ENCODE measurements around the gene SPP1. TPM values are rescaled to one million over a fixed set of nuclear protein-coding genes. Genes with fewer than 3 reads are reported as not detected.
A peak's percentile ranks its signal among the peaks of the same experiment; 100 is the strongest.

Gene SPP1
- total and polyA plus RNA-seq, 3 experiments from 2014 or later = 4.9 to 7.2 TPM; not detected in 1

- H3K27me3 ChIP-seq (ENCODE audit: insufficient read depth, low read length, poor library complexity, severe bottlenecking) = no peaks in the 10 kb centered on the region
- no peak for DNase-seq
- H3K9me3 ChIP-seq (ENCODE audit: low read length) = no peaks in the 10 kb centered on the region
- ChIA-PET CTCF (interaction anchor here (1.4 kb wide), 1 partner anchor 11 kb away, joined by 4 read pairs; no protein-coding TSS in a partner anchor), POLR2A (no interaction called here)
- Mint-ChIP-seq H3K4me3 (peak overlapping the region in 1 of 7 donors; percentile 8), H3K27ac (peak overlapping the region in 2 of 8 donors; percentile 2 to 29), H3K4me1 (peaks cover 37 to 52% (median 44%) of the 10 kb centered on the region in 3 donors), H3K27me3 (peaks cover 2 to 4% of the 10 kb centered on the region in 2 donors), H3K9me3 (no peaks in the 10 kb centered on the region), H3K36me3 (peaks cover 0 to 6% (median 2%) of the 10 kb centered on the region in 3 donors)
- H3K27ac ChIP-seq (ENCODE audit: low read depth, low read length) = no peak overlapping the region
- H3K36me3 ChIP-seq (ENCODE audit: insufficient read depth, low read length) = no peaks in the 10 kb centered on the region
- peaks cover 6% of the 10 kb centered on the region for H3K4me1 ChIP-seq (ENCODE audit: insufficient read depth, low read length)
- H3K4me3 ChIP-seq (ENCODE audit: low read length) = no peak overlapping the region
Measured at GRCh38 chr4:88010966-88011365, 35.5 kb downstream of the SPP1 start.

- H3K36me3 ChIP-seq (ENCODE audit: insufficient read depth, low read length) = no peaks in the 10 kb centered on the region
- Mint-ChIP-seq H3K36me3 (peaks cover 0 to 4% (median 2%) of the 10 kb centered on the region in 3 donors), H3K9me3 (no peaks in the 10 kb centered on the region), H3K27me3 (no peaks in the 10 kb centered on the region), H3K4me1 (peaks cover 28 to 46% (median 32%) of the 10 kb centered on the region in 3 donors), H3K27ac (no peak overlapping the region), H3K4me3 (no peak overlapping the region)
- ChIA-PET CTCF (no interaction called here), POLR2A (no interaction called here)
- no peaks in the 10 kb centered on the region for H3K27me3 ChIP-seq (ENCODE audit: insufficient read depth, low read length, poor library complexity, severe bottlenecking)
- no peak overlapping the region for H3K4me3 ChIP-seq (ENCODE audit: low read length)
- H3K4me1 ChIP-seq (ENCODE audit: insufficient read depth, low read length) = peaks cover 6% of the 10 kb centered on the region
- no peaks in the 10 kb centered on the region for H3K9me3 ChIP-seq (ENCODE audit: low read length)
- DNase-seq = no peak
- no peak overlapping the region for H3K27ac ChIP-seq (ENCODE audit: low read depth, low read length)
Measured at GRCh38 chr4:88012647-88013046, 37.1 kb downstream of the SPP1 start.

- Mint-ChIP-seq H3K9me3 (no peaks in the 10 kb centered on the region), H3K4me1 (peaks cover 16 to 38% (median 20%) of the 10 kb centered on the region in 3 donors), H3K4me3 (no peak overlapping the region), H3K27ac (no peak overlapping the region), H3K27me3 (no peaks in the 10 kb centered on the region), H3K36me3 (peaks cover 0 to 4% (median 1%) of the 10 kb centered on the region in 3 donors)
- Histone ChIP-seq H3K9me3 (ENCODE audit: low read length) (no peaks in the 10 kb centered on the region), H3K36me3 (ENCODE audit: insufficient read depth, low read length) (no peaks in the 10 kb centered on the region), H3K27me3 (ENCODE audit: insufficient read depth, low read length, poor library complexity, severe bottlenecking) (no peaks in the 10 kb centered on the region), H3K4me1 (ENCODE audit: insufficient read depth, low read length) (no peaks in the 10 kb centered on the region), H3K27ac (ENCODE audit: low read depth, low read length) (no peak overlapping the region), H3K4me3 (ENCODE audit: low read length) (no peak overlapping the region)
- CTCF ChIA-PET = interaction anchor here (1.3 kb wide), 1 partner anchor 13 kb away, joined by 4 read pairs; no protein-coding TSS in a partner anchor
- POLR2A ChIA-PET = no interaction called here
- no peak for DNase-seq
Measured at GRCh38 chr4:88014386-88014905, 38.9 kb downstream of the SPP1 start.

DNA sequence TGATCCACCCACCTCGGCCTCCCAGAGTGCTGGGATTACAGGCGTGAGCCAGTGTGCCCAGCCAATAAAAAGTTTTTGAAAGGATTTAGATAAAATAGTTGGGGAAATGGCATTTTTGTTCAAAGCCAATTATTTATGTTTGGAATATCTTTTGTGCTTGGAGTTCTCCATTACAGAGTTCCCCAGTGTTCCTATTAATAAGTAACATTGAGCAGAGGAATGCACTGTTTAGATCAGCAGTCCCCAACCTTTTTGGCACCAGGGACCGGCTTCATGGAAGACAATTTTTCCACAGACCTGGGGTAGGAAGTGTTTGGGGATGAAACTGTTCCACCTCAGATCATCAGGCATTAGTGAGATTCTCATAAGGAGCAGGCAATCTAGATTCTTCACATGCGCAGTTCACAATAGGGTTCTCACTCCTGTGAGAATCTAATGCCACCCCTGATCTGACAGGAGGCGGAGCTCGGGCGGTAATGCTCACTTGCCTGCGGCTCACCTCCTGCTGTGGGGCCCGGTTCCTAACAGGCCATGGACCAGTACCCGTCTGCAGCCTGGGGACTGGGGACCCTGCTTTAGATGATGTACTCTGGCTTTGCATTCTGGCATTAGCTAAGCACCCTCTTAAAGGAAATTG lies 40.3 kb downstream of the SPP1 start:
- CTCF ChIA-PET = no interaction called here
- H3K36me3 Mint-ChIP-seq = peaks cover 0 to 9% (median 7%) of the 10 kb centered on the region in 3 donors
- H3K4me1 Mint-ChIP-seq = peaks cover 10 to 31% (median 12%) of the 10 kb centered on the region in 3 donors
- H3K27me3 ChIP-seq (ENCODE audit: insufficient read depth, low read length, poor library complexity, severe bottlenecking) = no peaks in the 10 kb centered on the region
- H3K36me3 ChIP-seq (ENCODE audit: insufficient read depth, low read length) = no peaks in the 10 kb centered on the region
- no peak overlapping the region for H3K27ac ChIP-seq (ENCODE audit: low read depth, low read length)
- POLR2A ChIA-PET = no interaction called here
- H3K4me3 ChIP-seq (ENCODE audit: low read length) = no peak overlapping the region
- no peak overlapping the region for H3K27ac Mint-ChIP-seq
- no peaks in the 10 kb centered on the region for H3K4me1 ChIP-seq (ENCODE audit: insufficient read depth, low read length)
- no peaks in the 10 kb centered on the region for H3K9me3 ChIP-seq (ENCODE audit: low read length)
- DNase-seq = no peak
- no peaks in the 10 kb centered on the region for H3K9me3 Mint-ChIP-seq
- no peak overlapping the region for H3K4me3 Mint-ChIP-seq
- H3K27me3 Mint-ChIP-seq = no peaks in the 10 kb centered on the region

DNA sequence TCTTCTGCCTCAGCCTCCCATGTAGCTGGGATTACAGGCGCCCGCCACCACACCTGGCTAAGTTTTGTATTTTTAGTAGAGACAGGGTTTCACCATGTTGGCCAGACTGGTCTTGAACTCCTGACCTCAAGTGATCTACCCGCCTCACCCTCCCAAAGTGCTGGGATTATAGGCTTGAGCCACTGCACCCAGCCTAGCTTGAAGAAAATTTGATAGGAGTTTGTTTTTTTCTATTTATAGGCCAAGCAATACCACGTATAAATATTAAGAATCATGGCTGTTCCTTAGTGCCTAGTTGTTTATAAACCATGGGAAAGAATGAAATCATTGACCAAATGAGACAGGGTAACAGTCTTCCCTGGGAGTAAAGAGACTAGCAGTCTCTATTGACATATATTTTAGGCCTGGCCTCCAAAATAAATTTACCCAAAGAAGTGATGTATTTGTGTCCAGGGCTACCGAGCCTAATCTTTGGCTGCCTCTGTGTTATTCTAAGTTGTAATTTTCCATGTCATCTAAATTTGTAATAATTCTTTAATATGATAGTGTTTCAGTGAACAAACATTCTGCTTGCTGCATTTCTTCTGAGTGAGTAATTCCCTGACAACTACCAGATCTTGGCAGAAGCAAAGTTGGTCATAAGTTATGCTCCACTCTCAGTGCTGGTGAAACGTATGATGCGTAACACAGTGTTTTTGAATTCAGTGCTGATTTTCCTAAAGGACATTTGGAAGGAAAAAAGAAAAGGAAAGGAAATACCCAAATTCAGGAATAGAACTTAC lies 42.2 kb downstream of the SPP1 start:
- ChIA-PET CTCF (no interaction called here), POLR2A (no interaction called here)
- Histone ChIP-seq H3K4me3 (ENCODE audit: low read length) (no peak overlapping the region), H3K27me3 (ENCODE audit: insufficient read depth, low read length, poor library complexity, severe bottlenecking) (no peaks in the 10 kb centered on the region), H3K9me3 (ENCODE audit: low read length) (no peaks in the 10 kb centered on the region), H3K4me1 (ENCODE audit: insufficient read depth, low read length) (no peaks in the 10 kb centered on the region), H3K36me3 (ENCODE audit: insufficient read depth, low read length) (no peaks in the 10 kb centered on the region), H3K27ac (ENCODE audit: low read depth, low read length) (no peak overlapping the region)
- no peak overlapping the region for H3K27ac Mint-ChIP-seq
- no peaks in the 10 kb centered on the region for H3K9me3 Mint-ChIP-seq
- H3K4me1 Mint-ChIP-seq = peaks cover under 1 to 18% (median 7%) of the 10 kb centered on the region in 3 donors
- no peak for DNase-seq
- no peaks in the 10 kb centered on the region for H3K27me3 Mint-ChIP-seq
- peaks cover 3 to 18% (median 12%) of the 10 kb centered on the region in 3 donors for H3K36me3 Mint-ChIP-seq
- no peak overlapping the region for H3K4me3 Mint-ChIP-seq

GRCh38 chr4:88018466-88018865 lies 43.0 kb downstream of the SPP1 start:
- H3K4me1 Mint-ChIP-seq = peaks cover 0 to 13% (median 0%) of the 10 kb centered on the region in 3 donors
- no peaks in the 10 kb centered on the region for H3K27me3 Mint-ChIP-seq
- H3K4me3 Mint-ChIP-seq = no peak overlapping the region
- POLR2A ChIA-PET = no interaction called here
- Histone ChIP-seq H3K27ac (ENCODE audit: low read depth, low read length) (no peak overlapping the region), H3K4me1 (ENCODE audit: insufficient read depth, low read length) (no peaks in the 10 kb centered on the region), H3K4me3 (ENCODE audit: low read length) (no peak overlapping the region), H3K36me3 (ENCODE audit: insufficient read depth, low read length) (no peaks in the 10 kb centered on the region), H3K27me3 (ENCODE audit: insufficient read depth, low read length, poor library complexity, severe bottlenecking) (no peaks in the 10 kb centered on the region), H3K9me3 (ENCODE audit: low read length) (no peaks in the 10 kb centered on the region)
- H3K9me3 Mint-ChIP-seq = no peaks in the 10 kb centered on the region
- H3K27ac Mint-ChIP-seq = peak overlapping the region in 1 of 8 donors; percentile 43
- no peak for DNase-seq
- CTCF ChIA-PET = no interaction called here
- H3K36me3 Mint-ChIP-seq = peaks cover 3 to 18% (median 12%) of the 10 kb centered on the region in 3 donors

GRCh38 chr4:88021824-88022223 lies 46.3 kb downstream of the SPP1 start:
- POLR2A ChIA-PET = no interaction called here
- Mint-ChIP-seq H3K4me3 (no peak overlapping the region), H3K9me3 (peaks cover 6 to 10% (median 8%) of the 10 kb centered on the region in 5 donors), H3K27ac (no peak overlapping the region), H3K27me3 (no peaks in the 10 kb centered on the region), H3K4me1 (peaks cover 0 to 4% (median 0%) of the 10 kb centered on the region in 3 donors), H3K36me3 (peaks cover 12 to 28% (median 18%) of the 10 kb centered on the region in 3 donors)
- Histone ChIP-seq H3K9me3 (ENCODE audit: low read length) (no peaks in the 10 kb centered on the region), H3K27ac (ENCODE audit: low read depth, low read length) (no peak overlapping the region), H3K4me1 (ENCODE audit: insufficient read depth, low read length) (no peaks in the 10 kb centered on the region), H3K36me3 (ENCODE audit: insufficient read depth, low read length) (no peaks in the 10 kb centered on the region), H3K4me3 (ENCODE audit: low read length) (no peak overlapping the region), H3K27me3 (ENCODE audit: insufficient read depth, low read length, poor library complexity, severe bottlenecking) (no peaks in the 10 kb centered on the region)
- DNase-seq = no peak
- CTCF ChIA-PET = interaction anchor here (1.0 to 1.5 kb wide), 3 partner anchors 11 to 13 kb away, joined by 3 to 5 read pairs (median 4); no protein-coding TSS in a partner anchor

GRCh38 chr4:88022289-88022688 lies 46.8 kb downstream of the SPP1 start:
- Mint-ChIP-seq H3K4me1 (peaks cover 0 to 4% (median 0%) of the 10 kb centered on the region in 3 donors), H3K36me3 (peaks cover 12 to 28% (median 18%) of the 10 kb centered on the region in 3 donors), H3K27ac (no peak overlapping the region), H3K9me3 (peaks cover 6 to 10% (median 8%) of the 10 kb centered on the region in 5 donors), H3K4me3 (no peak overlapping the region), H3K27me3 (no peaks in the 10 kb centered on the region)
- CTCF ChIA-PET = interaction anchor here (1.0 to 1.5 kb wide), 3 partner anchors 11 to 12 kb away, joined by 3 to 5 read pairs (median 4); no protein-coding TSS in a partner anchor
- Histone ChIP-seq H3K4me1 (ENCODE audit: insufficient read depth, low read length) (no peaks in the 10 kb centered on the region), H3K4me3 (ENCODE audit: low read length) (no peak overlapping the region), H3K36me3 (ENCODE audit: insufficient read depth, low read length) (no peaks in the 10 kb centered on the region), H3K27me3 (ENCODE audit: insufficient read depth, low read length, poor library complexity, severe bottlenecking) (no peaks in the 10 kb centered on the region), H3K27ac (ENCODE audit: low read depth, low read length) (no peak overlapping the region), H3K9me3 (ENCODE audit: low read length) (no peaks in the 10 kb centered on the region)
- no peak for DNase-seq
- POLR2A ChIA-PET = no interaction called here
